Measurements from ENCODE around the gene PPP2R2D.
A peak's percentile ranks its signal among the peaks of the same experiment; 100 is the strongest.

PPP2R2D gene

GRCh38 chr10:131942455-131942854 is 41.6 kb downstream of the PPP2R2D start:
- H3K9me3 ChIP-seq (replicated peaks in 1 of 2; ENCODE audit: control insufficient read depth in 2 of 2, insufficient read depth in 1 of 2, low read depth in 1 of 2, low read length in 2 of 2): no peaks in the 10 kb centered on the region
- peaks cover 27 to 96% of the 10 kb centered on the region in 2 donors for H3K36me3 ChIP-seq (replicated peaks in 1 of 2; ENCODE audit: control insufficient read depth in 2 of 2, insufficient read depth in 2 of 2, low read length in 2 of 2)
- no peak overlapping the region for H3K18ac ChIP-seq (ENCODE audit: low read length)
- no peak overlapping the region for H3K4me3 ChIP-seq (ENCODE audit: low read length in 2 of 2)
- no CpG with 5 or more reads among the region's 1 CpG for WGBS, 2 donors (ENCODE audit: extremely low coverage in 2 of 2, insufficient read length in 2 of 2, insufficient replicate concordance in 1 of 2)
- no peak for DNase-seq (ENCODE audit: low spot score)
- no peaks in the 10 kb centered on the region for H3K27me3 ChIP-seq (ENCODE audit: control insufficient read depth in 3 of 3, insufficient read depth in 3 of 3, low read depth in 1 of 3, low read length in 3 of 3)
- no peak overlapping the region for H3K23ac ChIP-seq (ENCODE audit: low read depth, low read length, poor library complexity)
- H3K4me2 ChIP-seq (ENCODE audit: insufficient read depth, low read length, poor library complexity, severe bottlenecking): no peak overlapping the region
- no peak overlapping the region for H4K8ac ChIP-seq (ENCODE audit: low read depth, low read length)
- H2BK15ac ChIP-seq (ENCODE audit: low read length): no peak overlapping the region
- H3K27ac ChIP-seq (replicated peaks; ENCODE audit: low read length): no peak overlapping the region
- H3K9ac ChIP-seq (ENCODE audit: low read depth, low read length, poor library complexity): no peak overlapping the region
- H2AFZ ChIP-seq (ENCODE audit: low read length): no peak overlapping the region
- peaks cover 4% of the 10 kb centered on the region for H3K79me1 ChIP-seq (ENCODE audit: low read depth, low read length)
- H2AK5ac ChIP-seq (ENCODE audit: low read depth, low read length): no peak overlapping the region
- H2BK120ac ChIP-seq (ENCODE audit: low read depth, low read length): no peak overlapping the region
- H3K14ac ChIP-seq (ENCODE audit: low read length): no peak overlapping the region
- no peaks in the 10 kb centered on the region for H3K4me1 ChIP-seq (ENCODE audit: control insufficient read depth in 2 of 2, insufficient read depth in 1 of 2, low read depth in 1 of 2, low read length in 2 of 2)
- H2BK5ac ChIP-seq (ENCODE audit: low read length): no peak overlapping the region
- no peak overlapping the region for H2BK12ac ChIP-seq (ENCODE audit: low read length)
- H3K4ac ChIP-seq (ENCODE audit: low read length): no peak overlapping the region
- no peak overlapping the region for H4K91ac ChIP-seq (ENCODE audit: low read depth, low read length, poor library complexity)

DNA sequence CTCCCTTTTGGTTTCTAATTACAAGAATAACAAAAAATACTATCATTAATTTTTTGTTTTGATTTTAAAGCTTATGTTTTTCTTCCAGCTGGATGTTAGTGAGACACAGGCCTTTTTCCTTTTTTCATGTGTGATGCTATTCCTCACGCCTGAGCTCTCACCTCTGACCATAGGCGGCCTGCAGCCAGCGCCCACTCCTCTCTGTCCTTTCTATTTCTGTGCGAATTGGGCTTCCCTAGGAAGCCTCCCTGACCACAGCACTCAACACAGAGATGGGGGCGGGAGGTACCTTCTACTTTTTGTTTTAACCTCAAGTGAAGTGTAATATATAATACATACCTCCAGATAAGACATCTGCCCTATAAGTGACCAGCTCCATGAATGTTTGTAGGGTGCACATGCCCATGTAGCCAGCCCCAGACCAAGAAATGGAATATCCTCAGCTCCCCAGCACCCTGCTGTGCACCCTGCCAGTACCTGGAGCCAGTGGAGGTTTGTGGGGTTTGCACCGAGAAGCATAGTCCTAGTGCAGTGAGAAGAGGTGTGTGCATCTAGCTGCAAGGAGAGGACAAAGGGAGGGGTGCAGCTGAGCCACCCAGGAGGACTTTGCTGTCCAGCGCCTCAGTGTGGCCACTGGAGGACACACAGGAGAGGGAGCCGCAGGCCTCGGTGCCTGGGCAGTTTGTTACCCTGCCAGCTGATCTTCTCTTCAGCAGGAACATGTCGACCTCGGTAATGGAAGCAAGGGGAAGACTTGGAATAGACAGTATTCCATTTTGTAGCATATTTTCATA is 42.4 kb downstream of the PPP2R2D start:
- Histone ChIP-seq H3K18ac (ENCODE audit: low read length) (no peak overlapping the region), H2BK12ac (ENCODE audit: low read length) (no peak overlapping the region), H3K23ac (ENCODE audit: low read depth, low read length, poor library complexity) (no peak overlapping the region), H3K36me3 (replicated peaks in 1 of 2; ENCODE audit: control insufficient read depth in 2 of 2, insufficient read depth in 2 of 2, low read length in 2 of 2) (peaks cover 33 to 96% of the 10 kb centered on the region in 2 donors), H3K9me3 (replicated peaks in 1 of 2; ENCODE audit: control insufficient read depth in 2 of 2, insufficient read depth in 1 of 2, low read depth in 1 of 2, low read length in 2 of 2) (no peaks in the 10 kb centered on the region), H3K4me2 (ENCODE audit: insufficient read depth, low read length, poor library complexity, severe bottlenecking) (no peak overlapping the region), H3K14ac (ENCODE audit: low read length) (no peak overlapping the region), H4K91ac (ENCODE audit: low read depth, low read length, poor library complexity) (no peak overlapping the region), H2BK120ac (ENCODE audit: low read depth, low read length) (no peak overlapping the region), H4K8ac (ENCODE audit: low read depth, low read length) (no peak overlapping the region), H3K27ac (replicated peaks; ENCODE audit: low read length) (no peak overlapping the region), H3K4me1 (ENCODE audit: control insufficient read depth in 2 of 2, insufficient read depth in 1 of 2, low read depth in 1 of 2, low read length in 2 of 2) (no peaks in the 10 kb centered on the region), H2AFZ (ENCODE audit: low read length) (no peak overlapping the region), H2BK5ac (ENCODE audit: low read length) (no peak overlapping the region), H3K4ac (ENCODE audit: low read length) (no peak overlapping the region), H2BK15ac (ENCODE audit: low read length) (no peak overlapping the region), H3K4me3 (ENCODE audit: low read length in 2 of 2) (no peak overlapping the region), H3K9ac (ENCODE audit: low read depth, low read length, poor library complexity) (no peak overlapping the region), H3K27me3 (ENCODE audit: control insufficient read depth in 3 of 3, insufficient read depth in 3 of 3, low read depth in 1 of 3, low read length in 3 of 3) (no peaks in the 10 kb centered on the region), H3K79me1 (ENCODE audit: low read depth, low read length) (peaks cover 4% of the 10 kb centered on the region), H2AK5ac (ENCODE audit: low read depth, low read length) (no peak overlapping the region)
- no CpG with 5 or more reads among the region's 11 CpGs for WGBS, 2 donors (ENCODE audit: extremely low coverage in 2 of 2, insufficient read length in 2 of 2, insufficient replicate concordance in 1 of 2)
- no peak for DNase-seq (ENCODE audit: low spot score)

DNA sequence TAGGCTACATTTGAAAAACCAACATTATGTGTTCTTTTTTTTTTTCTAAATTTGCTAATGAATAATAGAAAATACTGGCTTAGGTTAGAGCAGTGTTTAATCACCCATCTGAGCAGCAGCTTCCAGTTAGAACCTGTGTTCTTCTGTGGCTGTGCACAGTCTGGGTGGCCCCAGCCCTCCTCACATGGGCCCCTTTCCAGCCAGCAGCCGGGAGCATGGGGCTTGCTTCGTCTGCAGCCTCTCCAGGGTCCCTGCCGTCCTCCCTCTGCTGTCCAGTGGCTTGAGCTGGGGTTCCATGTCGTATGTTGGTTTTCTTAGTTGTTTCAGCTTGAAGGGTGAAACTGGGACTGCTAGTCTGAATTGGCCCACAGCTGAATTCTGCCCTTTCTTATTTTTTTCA is 43.6 kb downstream of the PPP2R2D start:
- H3K9me3 ChIP-seq (replicated peaks in 1 of 2; ENCODE audit: control insufficient read depth in 2 of 2, insufficient read depth in 1 of 2, low read depth in 1 of 2, low read length in 2 of 2): peaks cover 0 to 4% of the 10 kb centered on the region in 2 donors
- no CpG with 5 or more reads among the region's 4 CpGs for WGBS, 2 donors (ENCODE audit: extremely low coverage in 2 of 2, insufficient read length in 2 of 2, insufficient replicate concordance in 1 of 2)
- H3K79me1 ChIP-seq (ENCODE audit: low read depth, low read length): peaks cover 2% of the 10 kb centered on the region
- H3K23ac ChIP-seq (ENCODE audit: low read depth, low read length, poor library complexity): no peak overlapping the region
- no peak overlapping the region for H2AK5ac ChIP-seq (ENCODE audit: low read depth, low read length)
- H3K4ac ChIP-seq (ENCODE audit: low read length): no peak overlapping the region
- no peak overlapping the region for H2BK12ac ChIP-seq (ENCODE audit: low read length)
- H3K4me1 ChIP-seq (ENCODE audit: control insufficient read depth in 2 of 2, insufficient read depth in 1 of 2, low read depth in 1 of 2, low read length in 2 of 2): no peaks in the 10 kb centered on the region
- H2BK15ac ChIP-seq (ENCODE audit: low read length): no peak overlapping the region
- DNase-seq (ENCODE audit: low spot score): no peak
- H3K27ac ChIP-seq (replicated peaks; ENCODE audit: low read length): no peak overlapping the region
- H3K36me3 ChIP-seq (replicated peaks in 1 of 2; ENCODE audit: control insufficient read depth in 2 of 2, insufficient read depth in 2 of 2, low read length in 2 of 2): peaks cover 39 to 100% of the 10 kb centered on the region in 2 donors
- no peak overlapping the region for H4K91ac ChIP-seq (ENCODE audit: low read depth, low read length, poor library complexity)
- no peak overlapping the region for H3K9ac ChIP-seq (ENCODE audit: low read depth, low read length, poor library complexity)
- no peak overlapping the region for H2BK120ac ChIP-seq (ENCODE audit: low read depth, low read length)
- H2AFZ ChIP-seq (ENCODE audit: low read length): no peak overlapping the region
- H2BK5ac ChIP-seq (ENCODE audit: low read length): no peak overlapping the region
- H4K8ac ChIP-seq (ENCODE audit: low read depth, low read length): no peak overlapping the region
- H3K18ac ChIP-seq (ENCODE audit: low read length): no peak overlapping the region
- no peak overlapping the region for H3K4me2 ChIP-seq (ENCODE audit: insufficient read depth, low read length, poor library complexity, severe bottlenecking)
- no peaks in the 10 kb centered on the region for H3K27me3 ChIP-seq (ENCODE audit: control insufficient read depth in 3 of 3, insufficient read depth in 3 of 3, low read depth in 1 of 3, low read length in 3 of 3)
- no peak overlapping the region for H3K14ac ChIP-seq (ENCODE audit: low read length)
- H3K4me3 ChIP-seq (ENCODE audit: low read length in 2 of 2): no peak overlapping the region

GRCh38 chr10:131944976-131945695 is 44.3 kb downstream of the PPP2R2D start:
- Histone ChIP-seq H4K8ac (ENCODE audit: low read depth, low read length) (no peak overlapping the region), H3K9me3 (replicated peaks in 1 of 2; ENCODE audit: control insufficient read depth in 2 of 2, insufficient read depth in 1 of 2, low read depth in 1 of 2, low read length in 2 of 2) (peaks cover 0 to 4% of the 10 kb centered on the region in 2 donors), H2BK5ac (ENCODE audit: low read length) (no peak overlapping the region), H3K4me2 (ENCODE audit: insufficient read depth, low read length, poor library complexity, severe bottlenecking) (no peak overlapping the region), H2AK5ac (ENCODE audit: low read depth, low read length) (no peak overlapping the region), H3K14ac (ENCODE audit: low read length) (no peak overlapping the region), H2BK12ac (ENCODE audit: low read length) (no peak overlapping the region), H3K36me3 (replicated peaks in 1 of 2; ENCODE audit: control insufficient read depth in 2 of 2, insufficient read depth in 2 of 2, low read length in 2 of 2) (peaks cover 43 to 99% of the 10 kb centered on the region in 2 donors), H2BK15ac (ENCODE audit: low read length) (no peak overlapping the region), H3K4me3 (ENCODE audit: low read length in 2 of 2) (no peak overlapping the region), H3K27ac (replicated peaks; ENCODE audit: low read length) (no peak overlapping the region), H2BK120ac (ENCODE audit: low read depth, low read length) (no peak overlapping the region), H3K27me3 (ENCODE audit: control insufficient read depth in 3 of 3, insufficient read depth in 3 of 3, low read depth in 1 of 3, low read length in 3 of 3) (no peaks in the 10 kb centered on the region), H2AFZ (ENCODE audit: low read length) (no peak overlapping the region), H3K18ac (ENCODE audit: low read length) (no peak overlapping the region), H4K91ac (ENCODE audit: low read depth, low read length, poor library complexity) (no peak overlapping the region), H3K4me1 (ENCODE audit: control insufficient read depth in 2 of 2, insufficient read depth in 1 of 2, low read depth in 1 of 2, low read length in 2 of 2) (no peaks in the 10 kb centered on the region), H3K79me1 (ENCODE audit: low read depth, low read length) (peaks cover 2% of the 10 kb centered on the region), H3K9ac (ENCODE audit: low read depth, low read length, poor library complexity) (peak overlapping the region; percentile 71), H3K23ac (ENCODE audit: low read depth, low read length, poor library complexity) (peak overlapping the region; percentile 37), H3K4ac (ENCODE audit: low read length) (no peak overlapping the region)
- no CpG with 5 or more reads among the region's 28 CpGs for WGBS, 2 donors (ENCODE audit: extremely low coverage in 2 of 2, insufficient read length in 2 of 2, insufficient replicate concordance in 1 of 2)
- no peak for DNase-seq (ENCODE audit: low spot score)

All from neuronal stem cell (in vitro differentiated cells).